Measurements from ENCODE around the gene MB21D2. TPM values are rescaled to one million over a fixed set of nuclear protein-coding genes. Genes with fewer than 3 reads are reported as not detected.

MB21D2 gene
- total RNA-seq, 1 experiment from 2014 or later, result 2.8 TPM

- H3K4me2 ChIP-seq (ENCODE audit: low read length), result no peak overlapping the region
- no peaks in the 10 kb centered on the region for H3K79me2 ChIP-seq (ENCODE audit: insufficient read depth, low read length)
- H3K27me3 ChIP-seq (ENCODE audit: insufficient read depth, low read length), result no peaks in the 10 kb centered on the region
- POLR2A ChIA-PET, result interaction anchor here (0.7 kb wide), 1 partner anchor 353 kb away, joined by 3 read pairs; no protein-coding TSS in a partner anchor
- H3K9me3 ChIP-seq (ENCODE audit: control insufficient read depth in 1 of 2, insufficient read depth in 1 of 2, low read depth in 1 of 2, low read length in 2 of 2), result no peaks in the 10 kb centered on the region
- no peak for ATAC-seq
- TF ChIP-seq CEBPB (IDR thresholded peaks at IDR 0.05; ENCODE audit: low read depth), result no peak
- TF ChIP-seq, protein P1, sequence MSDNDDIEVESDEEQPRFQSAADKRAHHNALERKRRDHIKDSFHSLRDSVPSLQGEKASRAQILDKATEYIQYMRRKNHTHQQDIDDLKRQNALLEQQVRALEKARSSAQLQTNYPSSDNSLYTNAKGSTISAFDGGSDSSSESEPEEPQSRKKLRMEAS (IDR thresholded peaks at IDR 0.05), result no peak
- no peak for TF ChIP-seq RAD21 (IDR thresholded peaks at IDR 0.05; ENCODE audit: low read depth)
- TF ChIP-seq POLR2AphosphoS5 (IDR thresholded peaks at IDR 0.05; ENCODE audit: low read depth, low read length), result no peak
- RAD21 ChIA-PET (ENCODE audit: low non-redundant PET in 1 of 2, low total read pairs in 2 of 2, uncharacterized antibody in 2 of 2, unreplicated experiment in 2 of 2), result no interaction called here
- no peaks in the 10 kb centered on the region for H4K20me1 ChIP-seq (ENCODE audit: insufficient read depth)
- no peak overlapping the region for H3K27ac ChIP-seq (ENCODE audit: low read depth, low read length)
- H3K9ac ChIP-seq (ENCODE audit: low read length), result no peak overlapping the region
- H3K4me3 ChIP-seq (replicated peaks in 1 of 2; ENCODE audit: low read depth in 1 of 2, low read length in 2 of 2), result no peak overlapping the region
- no peak overlapping the region for H2AFZ ChIP-seq (ENCODE audit: low read depth, low read length, poor library complexity, severe bottlenecking)
- intact Hi-C loops (cut with micrococcal nuclease), result no loop called here
- no peaks in the 10 kb centered on the region for H3K9me2 ChIP-seq (ENCODE audit: insufficient read depth)
- no peaks in the 10 kb centered on the region for H3K36me3 ChIP-seq (ENCODE audit: control insufficient read depth in 1 of 2, insufficient read depth in 2 of 2, low read length in 2 of 2)
- H3K4me1 ChIP-seq (ENCODE audit: control insufficient read depth in 1 of 2, insufficient read depth in 2 of 2, low read length in 2 of 2), result no peaks in the 10 kb centered on the region
- DNase-seq (ENCODE audit: low read depth, low spot score), result no peak
- BruUV-seq (replicated peaks), result no TSS peak
- CTCF ChIA-PET, result no interaction called here
These were observed 48.3 kb downstream of the MB21D2 start for GRCh38 chr3:192869131-192870031.

DNA sequence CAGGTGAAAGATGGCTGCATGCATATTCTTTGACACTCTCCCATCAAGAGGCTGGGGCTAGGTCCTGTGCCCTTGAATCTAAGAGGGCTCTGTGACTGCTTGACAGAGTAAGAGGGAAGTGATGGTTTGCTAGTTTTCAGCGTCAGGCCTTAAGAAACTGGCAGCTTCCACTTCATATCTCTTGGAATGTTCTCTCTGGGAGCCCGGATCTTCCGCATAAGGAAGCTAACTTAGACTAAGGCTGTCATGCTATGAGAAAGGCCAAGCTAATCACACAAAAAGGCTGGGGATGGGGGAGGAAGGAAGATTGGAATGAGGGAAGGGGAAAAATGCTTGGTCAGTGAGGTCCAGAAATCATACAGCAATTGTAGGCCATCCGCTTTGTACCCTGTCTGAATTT, 50.0 kb downstream of the MB21D2 start:
- DNase-seq (ENCODE audit: low read depth, low spot score) (no peak), ATAC-seq (no peak)
- H3K27me3 ChIP-seq (ENCODE audit: insufficient read depth, low read length), result no peaks in the 10 kb centered on the region
- H3K4me3 ChIP-seq (replicated peaks in 1 of 2; ENCODE audit: low read depth in 1 of 2, low read length in 2 of 2), result no peak overlapping the region
- no peak overlapping the region for H3K4me2 ChIP-seq (ENCODE audit: low read length)
- H3K9me3 ChIP-seq (ENCODE audit: control insufficient read depth in 1 of 2, insufficient read depth in 1 of 2, low read depth in 1 of 2, low read length in 2 of 2), result no peaks in the 10 kb centered on the region
- ChIA-PET POLR2A (no interaction called here), CTCF (no interaction called here), RAD21 (ENCODE audit: low non-redundant PET in 1 of 2, low total read pairs in 2 of 2, uncharacterized antibody in 2 of 2, unreplicated experiment in 2 of 2) (no interaction called here)
- intact Hi-C loops (cut with micrococcal nuclease), result no loop called here
- H3K27ac ChIP-seq (ENCODE audit: low read depth, low read length), result no peak overlapping the region
- H3K36me3 ChIP-seq (ENCODE audit: control insufficient read depth in 1 of 2, insufficient read depth in 2 of 2, low read length in 2 of 2), result no peaks in the 10 kb centered on the region
- H4K20me1 ChIP-seq (ENCODE audit: insufficient read depth), result no peaks in the 10 kb centered on the region
- no peaks in the 10 kb centered on the region for H3K79me2 ChIP-seq (ENCODE audit: insufficient read depth, low read length)
- BruUV-seq (replicated peaks), result no TSS peak
- H3K9ac ChIP-seq (ENCODE audit: low read length), result no peak overlapping the region
- H2AFZ ChIP-seq (ENCODE audit: low read depth, low read length, poor library complexity, severe bottlenecking), result no peak overlapping the region
- no peaks in the 10 kb centered on the region for H3K9me2 ChIP-seq (ENCODE audit: insufficient read depth)
- no peaks in the 10 kb centered on the region for H3K4me1 ChIP-seq (ENCODE audit: control insufficient read depth in 1 of 2, insufficient read depth in 2 of 2, low read length in 2 of 2)
- TF ChIP-seq, protein P1 (IDR thresholded peaks at IDR 0.05), result no peak
- TF ChIP-seq CEBPB (IDR thresholded peaks at IDR 0.05; ENCODE audit: low read depth) (no peak), YY1 (IDR thresholded peaks at IDR 0.05; ENCODE audit: extremely low read depth, insufficient replicate concordance, low read depth, low read length) (no peak), TCF7L2 (IDR thresholded peaks at IDR 0.05; ENCODE audit: borderline replicate concordance, extremely low read depth, insufficient read depth, insufficient read length) (no peak), CBX3 (IDR thresholded peaks at IDR 0.05; ENCODE audit: low read depth) (no peak), POLR2A (IDR thresholded peaks at IDR 0.05; ENCODE audit: borderline replicate concordance, extremely low read depth, insufficient read depth, insufficient read length) (no peak), SIN3A (IDR thresholded peaks at IDR 0.05; ENCODE audit: low read depth) (no peak)
- TF ChIP-seq, protein P2, sequence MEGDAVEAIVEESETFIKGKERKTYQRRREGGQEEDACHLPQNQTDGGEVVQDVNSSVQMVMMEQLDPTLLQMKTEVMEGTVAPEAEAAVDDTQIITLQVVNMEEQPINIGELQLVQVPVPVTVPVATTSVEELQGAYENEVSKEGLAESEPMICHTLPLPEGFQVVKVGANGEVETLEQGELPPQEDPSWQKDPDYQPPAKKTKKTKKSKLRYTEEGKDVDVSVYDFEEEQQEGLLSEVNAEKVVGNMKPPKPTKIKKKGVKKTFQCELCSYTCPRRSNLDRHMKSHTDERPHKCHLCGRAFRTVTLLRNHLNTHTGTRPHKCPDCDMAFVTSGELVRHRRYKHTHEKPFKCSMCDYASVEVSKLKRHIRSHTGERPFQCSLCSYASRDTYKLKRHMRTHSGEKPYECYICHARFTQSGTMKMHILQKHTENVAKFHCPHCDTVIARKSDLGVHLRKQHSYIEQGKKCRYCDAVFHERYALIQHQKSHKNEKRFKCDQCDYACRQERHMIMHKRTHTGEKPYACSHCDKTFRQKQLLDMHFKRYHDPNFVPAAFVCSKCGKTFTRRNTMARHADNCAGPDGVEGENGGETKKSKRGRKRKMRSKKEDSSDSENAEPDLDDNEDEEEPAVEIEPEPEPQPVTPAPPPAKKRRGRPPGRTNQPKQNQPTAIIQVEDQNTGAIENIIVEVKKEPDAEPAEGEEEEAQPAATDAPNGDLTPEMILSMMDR (IDR thresholded peaks at IDR 0.05 in 2 of 3, conservative IDR thresholded peaks at IDR 0.05 in 1 of 3; ENCODE audit: borderline replicate concordance in 1 of 3, insufficient read depth in 1 of 3, low read depth in 2 of 3, low read length in 2 of 3), result no peak
- TF ChIP-seq, protein P3, sequence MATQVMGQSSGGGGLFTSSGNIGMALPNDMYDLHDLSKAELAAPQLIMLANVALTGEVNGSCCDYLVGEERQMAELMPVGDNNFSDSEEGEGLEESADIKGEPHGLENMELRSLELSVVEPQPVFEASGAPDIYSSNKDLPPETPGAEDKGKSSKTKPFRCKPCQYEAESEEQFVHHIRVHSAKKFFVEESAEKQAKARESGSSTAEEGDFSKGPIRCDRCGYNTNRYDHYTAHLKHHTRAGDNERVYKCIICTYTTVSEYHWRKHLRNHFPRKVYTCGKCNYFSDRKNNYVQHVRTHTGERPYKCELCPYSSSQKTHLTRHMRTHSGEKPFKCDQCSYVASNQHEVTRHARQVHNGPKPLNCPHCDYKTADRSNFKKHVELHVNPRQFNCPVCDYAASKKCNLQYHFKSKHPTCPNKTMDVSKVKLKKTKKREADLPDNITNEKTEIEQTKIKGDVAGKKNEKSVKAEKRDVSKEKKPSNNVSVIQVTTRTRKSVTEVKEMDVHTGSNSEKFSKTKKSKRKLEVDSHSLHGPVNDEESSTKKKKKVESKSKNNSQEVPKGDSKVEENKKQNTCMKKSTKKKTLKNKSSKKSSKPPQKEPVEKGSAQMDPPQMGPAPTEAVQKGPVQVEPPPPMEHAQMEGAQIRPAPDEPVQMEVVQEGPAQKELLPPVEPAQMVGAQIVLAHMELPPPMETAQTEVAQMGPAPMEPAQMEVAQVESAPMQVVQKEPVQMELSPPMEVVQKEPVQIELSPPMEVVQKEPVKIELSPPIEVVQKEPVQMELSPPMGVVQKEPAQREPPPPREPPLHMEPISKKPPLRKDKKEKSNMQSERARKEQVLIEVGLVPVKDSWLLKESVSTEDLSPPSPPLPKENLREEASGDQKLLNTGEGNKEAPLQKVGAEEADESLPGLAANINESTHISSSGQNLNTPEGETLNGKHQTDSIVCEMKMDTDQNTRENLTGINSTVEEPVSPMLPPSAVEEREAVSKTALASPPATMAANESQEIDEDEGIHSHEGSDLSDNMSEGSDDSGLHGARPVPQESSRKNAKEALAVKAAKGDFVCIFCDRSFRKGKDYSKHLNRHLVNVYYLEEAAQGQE (IDR thresholded peaks at IDR 0.05; ENCODE audit: low read depth), result no peak

Data from HCT116 (cell line).